Activated T-helper 1 cell treated with Interleukin-2 at 50 U/mL for 16 hours (primary cell): ENCODE measurements around the gene XPNPEP3.
A peak's percentile ranks its signal among the peaks of the same experiment; 100 is the strongest.
"Not testable (repeated sequence)": the region's sequence is repeated elsewhere in the genome, so short reads cannot be mapped to it uniquely, and the experiment has no call there.

ENCODE experiments used
- DNase-seq: peaks from one replicate; pipeline ENCODE4 v3.0.0-alpha.2; 2020; ENCODE audit warnings: low read depth

The XPNPEP3 gene

DNA sequence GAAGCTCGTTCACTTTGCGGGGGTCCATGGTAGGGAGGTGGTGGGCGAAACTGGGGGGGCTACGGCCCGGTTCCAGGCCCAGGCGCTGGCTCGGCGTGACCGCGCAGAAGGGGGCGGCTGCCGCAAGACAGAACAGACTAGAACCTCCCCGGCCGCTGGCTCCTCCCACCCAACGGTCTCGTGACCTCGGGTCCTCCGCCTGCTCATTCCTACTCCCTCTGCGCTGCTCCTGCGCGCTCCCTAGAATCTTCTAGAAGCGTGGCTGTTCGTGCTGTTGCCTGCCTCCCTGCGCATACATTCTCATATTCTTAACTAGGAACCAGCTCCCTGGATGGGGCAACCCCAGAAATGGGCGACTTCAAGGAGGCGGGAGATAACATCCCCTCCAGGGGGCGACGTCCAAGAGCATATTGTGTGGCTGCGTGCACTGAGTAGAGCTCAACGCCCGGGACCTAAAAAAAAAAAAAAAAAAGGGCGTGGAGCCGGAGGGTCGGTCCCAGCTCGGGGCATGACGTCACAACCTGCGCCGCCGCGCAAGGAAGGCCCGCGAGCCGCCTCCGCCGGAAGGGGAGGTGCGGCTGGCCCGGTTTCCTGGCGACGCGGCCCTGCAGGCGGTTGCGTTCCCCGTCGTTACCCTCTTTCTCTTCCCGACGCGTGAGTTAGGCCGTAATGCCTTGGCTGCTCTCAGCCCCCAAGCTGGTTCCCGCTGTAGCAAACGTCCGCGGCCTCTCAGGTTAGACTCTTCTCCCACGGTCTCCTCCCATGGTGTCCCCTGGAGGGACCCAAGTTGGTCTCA lies at the start of gene XPNPEP3, which contains the start of gene ST13:
Gene XPNPEP3 (plus strand): TSS at position 636 of the 796 bp plus-strand sequence. CDS start 34 bp downstream, at position 670.
Gene ST13 (minus strand): TSS at position 127 of the 796 bp plus-strand sequence. CDS start 99 bp downstream, at position 28.
- peak; percentile 95 for DNase-seq

DNA sequence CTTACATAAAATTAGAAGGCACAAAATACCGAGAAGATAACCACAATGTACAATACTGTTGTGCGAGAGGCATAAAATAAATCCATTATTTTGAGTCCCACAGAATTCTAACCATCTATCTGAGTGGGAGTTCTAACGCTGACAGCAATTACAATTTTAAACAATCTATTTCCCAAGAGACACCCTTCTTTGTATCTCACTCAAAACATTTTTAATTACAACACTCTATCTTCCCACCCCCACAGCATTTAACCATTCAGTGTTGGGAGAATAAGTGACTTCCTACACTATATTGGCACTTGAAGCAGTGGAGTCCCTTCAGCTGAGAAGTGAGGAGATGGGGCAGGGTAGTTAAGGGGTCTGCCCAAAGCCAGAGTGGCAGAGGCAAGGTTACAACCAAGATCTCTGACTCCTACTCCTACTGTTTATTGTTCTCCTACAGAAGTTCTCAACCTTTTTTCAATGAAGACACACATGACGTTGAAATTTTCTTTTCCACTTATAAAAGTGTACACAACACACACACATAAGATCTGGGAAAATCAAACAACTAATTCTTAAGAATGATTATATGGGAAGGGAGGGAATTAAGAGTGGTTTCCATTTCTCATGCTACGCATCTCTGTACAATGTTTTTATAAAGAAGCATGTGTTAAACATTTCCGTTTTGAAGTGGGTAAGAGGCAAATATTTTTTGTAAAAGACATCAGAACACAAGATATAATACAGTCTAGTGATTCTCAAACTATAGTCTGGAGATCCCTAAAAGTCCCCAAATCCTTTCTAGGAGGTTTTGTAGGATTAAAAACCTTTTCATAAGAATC lies 48.7 kb upstream of the XPNPEP3 start:
- no peak for DNase-seq

DNA sequence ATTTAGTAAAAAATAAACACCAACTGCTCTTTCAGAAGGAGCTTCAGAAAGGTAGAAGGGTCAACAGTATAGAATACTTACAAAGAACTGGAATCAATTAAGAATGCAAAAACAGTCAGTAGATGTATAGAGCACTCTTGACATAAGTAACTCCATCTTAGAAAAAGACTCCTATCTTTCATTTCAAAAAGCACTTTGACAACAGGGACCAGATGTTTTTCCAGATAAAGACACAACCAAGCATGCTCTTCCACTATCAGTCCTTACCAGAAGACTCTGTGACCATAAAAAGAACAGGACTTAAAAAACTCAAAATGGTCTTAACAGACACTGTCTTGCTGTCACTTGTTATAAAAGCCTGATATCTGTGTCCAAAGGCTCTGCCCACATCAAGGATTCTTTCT lies 43.0 kb upstream of the XPNPEP3 start:
- no peak for DNase-seq

DNA sequence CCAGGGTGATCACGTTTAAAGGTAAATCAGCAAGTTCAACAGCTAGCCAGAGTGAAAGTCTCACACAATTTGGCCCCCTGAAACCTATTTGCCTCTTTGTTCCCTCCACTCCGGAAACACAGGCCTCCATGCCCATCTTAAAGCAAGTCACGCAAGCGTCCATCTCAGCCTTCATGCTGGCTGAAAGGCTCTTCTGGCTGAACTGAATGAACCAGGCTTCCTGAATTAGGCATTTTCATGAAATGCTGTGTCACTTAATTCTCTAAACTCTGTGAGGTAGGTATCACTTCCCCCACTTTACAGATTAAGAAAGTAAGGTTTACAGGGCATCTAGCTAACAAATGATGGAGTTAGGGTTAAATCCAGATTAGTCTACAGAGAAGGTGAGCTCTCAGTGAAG lies 39.2 kb upstream of the XPNPEP3 start:
- no peak for DNase-seq

DNA sequence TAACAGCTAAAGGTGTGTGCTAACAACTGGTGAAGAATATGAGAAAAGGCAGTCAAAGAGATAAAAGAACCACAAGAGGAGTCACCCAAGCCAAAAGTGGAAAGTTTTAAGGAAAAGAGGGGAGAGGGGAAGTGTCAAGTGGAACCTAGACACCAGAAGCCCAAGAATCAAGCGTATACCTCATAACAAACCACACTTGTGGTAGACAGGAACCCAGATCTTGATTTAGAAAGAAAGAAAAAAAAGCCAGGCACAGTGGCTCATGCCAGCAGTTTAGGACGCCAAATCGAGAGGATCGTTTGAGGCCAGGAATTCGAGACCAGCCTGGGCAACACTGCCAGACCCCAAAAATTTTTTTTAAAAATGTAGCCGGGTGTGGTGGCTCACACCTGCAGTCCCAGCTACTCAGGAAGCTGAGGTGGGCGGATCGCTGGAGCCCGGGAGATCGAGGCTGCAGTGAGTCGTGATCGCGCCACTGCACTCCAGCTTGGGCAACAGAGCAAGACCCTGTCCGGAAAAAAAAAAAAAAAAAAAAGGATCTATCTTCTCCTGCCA lies 38.7 kb upstream of the XPNPEP3 start:
- DNase-seq, result peak; percentile 1

DNA sequence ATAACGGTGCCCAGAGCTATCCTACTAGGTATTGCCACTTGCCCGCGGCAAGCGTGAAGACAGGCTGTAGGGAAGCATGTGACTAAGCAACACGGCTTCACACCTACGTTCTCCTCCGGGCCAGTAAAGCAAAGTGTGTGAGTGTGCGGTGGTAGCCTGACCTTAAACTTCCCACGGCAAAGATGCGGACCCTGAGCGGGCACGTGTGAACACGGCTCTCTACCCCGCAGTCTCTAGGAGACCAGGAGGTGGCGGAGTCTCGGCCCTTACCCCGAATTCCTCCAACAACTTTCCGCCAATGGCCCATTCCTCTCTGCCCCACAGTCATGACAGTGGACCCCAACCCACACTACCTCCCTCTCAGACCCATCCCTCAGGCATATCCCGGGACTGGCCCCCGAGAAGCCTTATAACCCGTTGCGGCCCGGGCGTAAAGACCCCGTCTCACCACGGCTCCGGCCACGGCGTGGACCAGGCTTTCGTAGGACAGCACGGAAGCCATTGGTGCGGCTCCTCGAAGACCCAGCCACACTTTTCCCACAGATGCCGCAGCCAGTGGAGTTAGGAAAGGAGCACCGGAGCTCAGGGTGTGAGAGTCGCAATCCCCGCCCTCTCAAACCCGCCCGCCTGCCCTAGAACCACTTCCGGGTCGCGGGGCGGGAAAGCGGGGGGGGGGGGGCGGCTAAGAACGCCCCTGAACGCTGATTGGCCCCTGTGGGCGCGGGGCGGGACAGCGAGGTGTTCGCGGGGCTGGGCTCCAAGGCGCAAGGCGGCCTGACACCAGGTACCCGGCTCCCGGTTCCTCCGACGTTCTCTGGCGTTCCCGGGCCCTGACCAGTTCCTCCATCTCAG lies 38.0 kb upstream of the XPNPEP3 start, which contains the start of gene SLC25A17:
Gene SLC25A17 (minus strand): TSS at position 600 of the 852 bp plus-strand sequence. CDS start 98 bp downstream, at position 502.
- peak; percentile 84 for DNase-seq

DNA sequence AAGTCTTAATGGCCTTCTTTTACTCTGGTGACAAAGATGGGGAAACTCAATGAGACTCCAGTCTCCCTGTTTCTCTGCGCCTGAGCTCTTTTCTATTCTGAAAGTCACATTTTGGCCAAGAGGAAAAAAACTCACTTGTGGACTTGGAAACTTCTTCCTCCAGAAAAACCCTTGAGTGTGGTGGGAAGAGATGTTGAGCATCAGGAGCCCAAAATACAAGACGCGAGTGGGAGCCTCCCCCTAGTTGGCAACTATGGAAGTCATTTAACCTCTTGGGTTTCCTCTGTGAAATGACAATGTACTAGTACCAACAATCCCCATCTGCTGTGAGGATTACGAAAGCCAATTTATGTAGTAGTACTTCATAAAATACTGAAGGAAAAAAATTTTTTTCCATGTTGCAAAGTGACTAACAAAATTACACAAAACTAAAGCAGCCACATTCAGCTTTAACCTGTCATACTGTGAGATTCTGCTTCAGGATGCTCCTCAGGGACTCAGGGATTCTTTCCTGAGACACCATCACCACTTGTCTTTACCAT lies 37.3 kb upstream of the XPNPEP3 start:
- no peak for DNase-seq

DNA sequence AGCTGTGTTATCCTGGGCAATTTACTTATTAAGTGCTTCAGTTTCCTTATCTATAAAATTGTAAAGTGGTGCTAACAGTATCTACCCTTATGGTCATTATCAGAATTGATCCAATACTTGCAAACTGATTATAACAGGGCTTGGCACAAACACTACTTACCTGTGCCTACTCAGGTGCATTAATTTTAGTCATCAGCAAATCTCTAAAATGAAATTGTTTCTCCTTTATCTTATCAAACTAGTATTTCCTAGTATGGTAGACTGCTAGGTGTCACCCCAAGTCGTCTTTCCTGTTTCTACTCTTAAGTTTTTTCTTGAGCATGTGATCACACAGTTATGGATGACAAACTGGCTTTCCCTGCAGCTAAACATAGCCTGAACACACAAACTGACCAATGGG lies 33.5 kb upstream of the XPNPEP3 start:
- DNase-seq, result no peak

DNA sequence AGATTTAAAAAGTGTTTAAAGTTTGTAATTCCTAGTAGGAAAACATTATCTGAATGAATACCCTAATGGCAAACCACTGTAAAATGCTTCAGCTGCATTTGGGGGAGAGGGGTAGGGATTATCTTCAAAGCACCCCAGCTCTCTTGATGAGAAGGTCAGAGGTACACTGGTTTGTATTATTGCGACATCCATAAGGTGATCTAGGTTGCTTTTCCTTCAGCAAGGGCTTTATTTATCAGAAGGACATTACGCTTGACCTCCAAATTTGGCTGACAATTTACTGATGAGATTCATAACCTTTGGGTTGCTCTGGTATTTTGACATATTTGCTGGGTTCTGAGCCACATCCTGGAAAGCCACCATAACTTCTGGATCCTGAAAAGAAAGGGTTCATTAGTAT lies 30.7 kb upstream of the XPNPEP3 start:
- not testable (repeated sequence) for DNase-seq

DNA sequence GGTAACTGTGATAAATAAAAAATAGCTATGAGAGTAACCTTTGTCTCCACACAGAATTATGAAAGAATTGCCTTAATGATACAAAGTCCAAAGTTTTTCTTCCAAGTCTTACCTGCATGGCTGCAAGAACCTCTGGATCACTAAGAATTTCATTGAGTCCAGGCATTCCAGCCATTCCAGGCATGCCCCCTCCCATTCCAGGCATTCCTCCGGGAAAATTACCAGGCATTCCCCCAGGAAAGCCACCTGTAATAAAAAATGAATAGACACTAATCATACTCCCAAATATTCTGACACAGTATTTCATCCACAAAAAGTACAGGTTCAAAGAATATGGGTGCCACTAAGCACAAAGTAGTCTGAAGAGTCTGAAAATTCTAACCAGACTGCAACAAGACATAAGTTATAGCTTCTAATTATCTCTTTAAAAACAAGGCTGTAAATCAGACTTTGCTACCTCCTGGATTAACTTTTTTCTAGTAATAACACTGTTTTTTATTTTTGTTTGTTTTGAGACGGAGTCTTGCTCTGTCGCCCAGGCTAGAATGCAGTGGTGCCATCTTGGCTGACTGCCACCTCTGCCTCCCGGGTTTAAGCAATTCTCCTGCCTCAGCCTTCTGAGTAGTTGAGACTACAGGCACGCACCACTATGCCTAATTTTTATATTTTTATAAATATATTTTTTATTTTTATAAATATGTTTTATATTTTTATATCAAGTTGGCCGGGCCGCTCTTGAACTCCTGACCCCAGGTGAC lies 29.8 kb upstream of the XPNPEP3 start:
- DNase-seq, result no peak

DNA sequence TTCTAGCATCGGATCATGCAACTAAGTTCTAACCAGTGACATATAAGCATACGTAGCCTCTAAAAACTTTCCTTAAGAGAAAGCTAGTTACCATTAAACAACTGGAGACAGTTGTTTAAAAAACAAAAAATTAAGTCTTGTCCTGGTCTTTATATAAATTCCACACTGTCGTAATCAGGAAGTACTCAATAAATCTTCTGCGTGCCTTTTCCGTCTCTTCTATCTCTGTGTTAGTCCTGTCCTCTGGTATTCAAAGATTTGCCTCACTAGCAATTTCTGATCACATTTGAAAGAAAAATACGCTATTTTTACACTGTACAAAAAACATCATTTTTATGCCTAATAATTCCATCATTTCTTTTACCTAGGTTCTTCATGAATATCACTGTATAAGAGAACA lies 27.8 kb upstream of the XPNPEP3 start:
- no peak for DNase-seq

DNA sequence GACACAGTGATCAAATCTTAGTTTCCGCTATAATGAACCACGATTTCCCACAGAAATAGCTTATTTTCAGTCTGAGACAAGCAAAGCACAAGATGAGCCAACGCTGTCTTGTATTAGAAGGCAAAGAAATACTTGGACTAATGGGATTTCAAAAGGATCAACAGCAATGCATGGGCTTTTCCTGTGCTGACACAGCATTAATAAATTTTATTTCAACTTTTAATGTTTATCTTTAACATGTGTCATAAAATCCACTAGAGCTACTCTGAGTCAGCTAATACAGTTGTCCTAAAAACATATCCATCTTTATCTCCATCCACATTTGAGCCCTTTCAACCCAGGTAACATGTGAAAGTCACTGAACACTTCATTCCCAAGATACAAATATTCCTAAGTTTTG lies 22.3 kb upstream of the XPNPEP3 start:
- no peak for DNase-seq

DNA sequence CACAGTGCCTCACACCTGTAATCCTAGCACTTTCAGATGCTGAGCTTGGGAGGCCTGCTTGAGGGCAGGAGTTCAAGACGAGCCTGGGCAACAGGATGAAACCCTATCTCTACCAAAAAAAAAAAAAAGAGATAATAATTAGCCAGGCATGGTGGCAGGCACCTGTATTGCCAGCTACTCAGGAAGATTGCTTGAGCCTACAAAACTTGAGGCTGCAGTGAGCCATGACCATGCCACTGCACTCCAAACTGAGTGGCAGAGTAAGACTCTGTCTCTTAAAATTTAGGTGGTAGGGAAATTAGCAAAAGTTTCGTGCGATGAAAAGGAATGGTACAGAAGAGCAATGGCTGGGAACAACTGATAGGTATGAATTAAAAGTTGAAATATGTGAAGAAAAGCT lies 18.5 kb upstream of the XPNPEP3 start:
- no peak for DNase-seq

DNA sequence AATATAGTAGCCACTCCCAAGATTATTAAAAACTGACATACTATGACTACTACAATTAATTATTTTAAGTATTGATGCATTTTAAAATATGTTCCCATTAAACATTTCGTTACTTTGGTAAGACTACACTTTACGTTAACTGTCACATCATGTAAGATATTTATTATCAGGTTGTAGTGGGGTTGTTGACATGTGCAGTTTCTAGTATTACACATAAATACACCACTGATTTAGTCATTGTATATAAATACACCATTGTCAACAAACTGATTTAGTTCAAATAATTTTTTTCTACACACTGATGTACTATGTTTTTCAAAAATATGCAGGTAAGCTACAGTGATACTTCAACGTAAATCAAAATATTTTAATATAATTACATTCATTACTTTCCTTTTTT lies 12.0 kb upstream of the XPNPEP3 start:
- no peak for DNase-seq

DNA sequence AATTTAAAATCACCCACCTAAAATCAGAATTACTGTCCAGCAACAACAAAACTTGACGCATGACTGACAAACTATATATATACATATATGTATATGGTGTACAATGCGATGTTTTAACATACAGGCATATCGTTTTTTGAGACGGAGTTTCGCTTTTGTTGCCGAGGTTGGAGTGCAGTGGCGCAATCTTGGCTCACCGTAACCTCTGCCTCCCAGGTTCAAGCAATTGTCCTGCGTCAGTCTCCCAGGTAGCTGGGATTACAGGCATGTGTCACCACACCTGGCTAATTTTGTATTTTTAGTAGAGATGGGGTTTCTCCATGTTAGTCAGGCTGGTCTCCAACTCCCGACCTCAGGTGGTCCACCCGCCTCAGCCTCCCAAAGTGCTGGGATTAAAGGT lies 11.1 kb upstream of the XPNPEP3 start:
- not testable (repeated sequence) for DNase-seq

DNA sequence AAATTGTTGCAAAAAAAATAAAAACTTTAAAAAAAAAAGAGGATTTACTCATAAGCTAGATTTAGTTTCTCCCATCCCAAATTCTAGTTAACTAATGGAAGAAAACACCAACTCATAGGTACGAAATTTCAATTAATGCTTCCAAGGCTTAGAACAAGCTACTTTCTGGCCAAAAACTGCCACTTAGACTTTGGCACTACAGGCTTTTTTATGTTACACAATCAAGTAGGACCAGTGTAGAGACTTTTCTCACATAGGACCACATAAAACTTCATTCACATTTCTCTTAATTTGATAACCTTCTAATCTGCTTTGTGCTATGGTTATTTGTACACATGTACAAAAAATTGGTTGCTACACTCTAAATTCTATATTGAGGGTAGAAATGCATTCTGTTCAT lies 3.6 kb upstream of the XPNPEP3 start:
- no peak for DNase-seq

DNA sequence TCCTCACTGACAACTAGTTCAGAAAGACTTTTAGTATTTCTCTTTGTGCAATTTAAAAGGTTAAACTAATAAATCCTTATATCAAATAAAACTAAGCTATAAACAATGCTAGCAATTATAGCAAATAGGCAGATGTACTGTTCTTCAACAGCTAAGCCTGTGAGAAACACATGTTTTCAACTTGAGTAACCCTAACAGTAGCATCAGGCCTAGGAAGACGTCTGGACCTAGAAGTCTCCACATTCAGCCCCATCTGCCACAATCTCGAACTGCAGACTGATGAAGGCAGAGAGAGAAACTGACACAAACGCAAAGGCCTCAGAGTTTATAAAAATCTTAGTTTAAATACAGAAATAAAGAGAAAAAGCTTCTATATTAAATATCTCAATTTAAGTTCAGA lies 3.0 kb upstream of the XPNPEP3 start:
- DNase-seq, result no peak

DNA sequence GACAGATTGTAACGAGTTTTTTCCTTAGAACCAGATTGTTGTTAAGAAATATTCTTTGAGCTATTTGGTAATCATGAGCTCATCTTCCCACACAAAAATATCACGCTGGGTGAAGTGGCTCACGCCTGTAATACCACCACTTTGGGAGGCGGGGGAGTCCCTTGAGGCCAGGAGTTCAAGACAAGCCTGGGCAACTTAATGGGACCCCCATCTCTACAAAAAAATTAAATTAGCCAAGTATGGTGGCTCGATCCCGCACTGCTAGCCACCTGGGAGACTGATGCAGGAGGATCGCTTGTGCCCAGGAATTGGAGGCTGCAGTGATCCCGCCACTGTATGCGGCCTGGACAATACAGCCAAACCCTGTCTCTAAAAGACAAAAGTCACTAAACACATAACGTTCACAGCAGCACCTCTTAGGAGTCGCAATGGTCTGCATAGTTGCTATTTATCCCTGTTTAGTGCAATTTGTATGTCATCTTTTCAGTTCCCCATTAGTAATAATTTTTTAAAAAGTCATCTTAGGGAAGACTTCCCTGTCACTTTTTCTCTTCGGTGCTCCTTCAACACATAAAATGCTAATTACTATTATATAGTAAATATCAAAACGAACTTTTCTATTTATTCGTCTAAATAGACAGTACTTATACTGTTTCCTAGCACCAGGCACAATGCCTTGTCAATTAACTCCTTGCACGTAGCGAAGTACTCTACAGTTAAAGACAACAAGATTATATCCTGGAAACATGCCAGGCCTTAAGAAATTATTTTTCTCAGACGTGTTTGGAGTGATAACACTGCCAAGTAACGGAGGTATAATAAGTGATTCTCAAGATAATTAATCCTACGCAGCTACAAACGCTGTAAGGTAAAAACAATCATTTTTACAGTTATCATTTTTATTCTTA lies 1.6 kb upstream of the XPNPEP3 start:
- DNase-seq, result no peak

DNA sequence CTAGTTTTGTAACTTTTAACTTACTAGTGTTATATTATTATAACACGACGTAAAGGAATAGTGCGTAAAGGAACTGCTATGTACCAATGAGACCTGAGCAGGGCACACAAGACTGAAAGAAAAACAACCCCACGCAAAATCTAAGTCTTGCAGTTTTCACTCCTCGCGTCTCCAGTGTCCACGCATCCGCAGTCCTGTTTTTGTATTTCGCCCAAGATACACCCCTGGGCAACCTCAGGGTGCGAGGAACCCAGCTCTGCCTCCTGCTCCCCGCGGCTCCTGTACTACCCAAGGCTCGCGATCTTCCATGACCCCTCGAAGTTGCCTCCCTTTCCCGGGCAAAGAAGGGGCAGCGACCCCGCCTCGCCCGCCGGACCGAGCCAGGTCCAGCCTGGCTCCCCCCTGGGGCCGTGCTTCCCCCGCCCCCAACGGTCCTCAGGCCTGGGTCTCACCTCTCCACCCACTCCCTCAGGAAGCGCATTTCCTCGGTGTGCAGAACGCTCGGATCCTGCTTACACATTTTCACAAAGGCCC lies 902 bp upstream of the XPNPEP3 start:
- DNase-seq, result no peak
